K562 (cell line): ENCODE data around the gene IARS1. TPM values are rescaled to one million over a fixed set of nuclear protein-coding genes. Genes with fewer than 3 reads are reported as not detected.

Experiments
- MYNN ChIP-seq, 2 experiments: sonication (generic); formaldehyde crosslinking in 1 of 2; IDR thresholded peaks; 2 replicates each; pipeline versions ENCODE4 v1.5.0 to v1.6.1; 2016 to 2020; ENCODE audit warnings: antibody characterized with exemption in 1 of 2, missing genetic modification reagents in 1 of 2
- NFIC ChIP-seq: fragments of 450-650 bp; IDR thresholded peaks from 2 replicates; pipeline ENCODE4 v1.6.1; 2017; ENCODE audit warnings: mild to moderate bottlenecking, inconsistent platforms
- NFRKB ChIP-seq: fragments of 450-650 bp; IDR thresholded peaks from 2 replicates; pipeline ENCODE4 v1.6.1; 2016; ENCODE audit warnings: low read depth
- NONO ChIP-seq, 2 experiments: fragments of 200-400 bp in 1 of 2; fragments of 450-650 bp in 1 of 2; formaldehyde crosslinking in 1 of 2; IDR thresholded peaks; 2 replicates each; pipeline ENCODE4 v1.6.1; 2017; ENCODE audit warnings: low read depth in 2 of 2, mild to moderate bottlenecking in 2 of 2, moderate library complexity in 2 of 2, low read length in 1 of 2
- SP2 ChIP-seq: IDR thresholded peaks from 2 replicates; pipeline ENCODE4 v1.6.1; 2011; ENCODE audit warnings: mild to moderate bottlenecking, low read depth, low read length, moderate library complexity; ENCODE audit not compliant: poor library complexity, severe bottlenecking; ENCODE audit errors: extremely low read depth
- ZFPM2 ChIP-seq: fragments of 250-450 bp; sonication (Bioruptor Pico); IDR thresholded peaks from 2 replicates; pipeline ENCODE4 v1.5.1; 2022; ENCODE audit warnings: mild to moderate bottlenecking
- ZSCAN29 ChIP-seq: fragments of 450-650 bp; IDR thresholded peaks from 2 replicates; pipeline ENCODE4 v1.6.1; 2017
- polyA plus RNA-seq, 8 experiments: library from polyadenylated mRNA; depleted of rRNA in 4 of 8; stranded (reverse) in 5 of 8; unstranded in 3 of 8; fragments of >200 nt; fragmentation: Nextera tagmentation in 2 of 8; fragmentation: Illumina TruSeq in 1 of 8; extraction: Ambion mirVana in 2 of 8; extraction: Trizol in 1 of 8; gene quantifications; 2 replicates each; pipeline versions ENCODE4 v1.2.1 to v1.2.3, GENCODE V29; 2011 to 2014; ENCODE audit warnings: inconsistent platforms in 1 of 8, missing spikeins in 1 of 8
- total RNA-seq, 7 experiments: library from RNA; depleted of rRNA in 6 of 7; stranded (reverse); fragments of >200 nt in 6 of 7; fragmentation: Illumina TruSeq in 2 of 7; extraction: Trizol in 2 of 7; gene quantifications; 2 replicates each; pipeline versions ENCODE4 v1.2.1 to v1.2.3, GENCODE V29; 2011 to 2021; ENCODE audit warnings: low replicate concordance in 1 of 7
- TF ChIP-seq, protein P1 (sequence below): fragments of 450-650 bp; IDR thresholded peaks from 2 replicates; pipeline ENCODE4 v1.6.1; 2017; ENCODE audit warnings: mild to moderate bottlenecking, moderate library complexity
- TF ChIP-seq, protein P2 (sequence below), 2 experiments: fragments of 450-650 bp; formaldehyde crosslinking in 1 of 2; IDR thresholded peaks; 2 replicates each; pipeline versions ENCODE4 v1.4.0 to v1.6.1; 2014 to 2020; ENCODE audit warnings: mild to moderate bottlenecking in 2 of 2, borderline replicate concordance in 1 of 2, low read depth in 1 of 2
- TF ChIP-seq, protein P3 (sequence below), 3 experiments: fragments of 200-800 bp in 1 of 3; sonication (Bioruptor generic) in 1 of 3; sonication (generic) in 1 of 3; formaldehyde crosslinking in 1 of 3; IDR thresholded peaks; 2 replicates each; pipeline versions ENCODE4 v1.6.1 to v1.8.0; 2016 to 2022; ENCODE audit warnings: mild to moderate bottlenecking in 2 of 3, missing compliant biosample characterization in 2 of 3, missing genetic modification characterization in 2 of 3, missing genetic modification reagents in 1 of 3
- TF ChIP-seq, protein P4 (sequence below): conservative IDR thresholded peaks from 2 replicates; pipeline ENCODE4 v1.6.1; 2011; ENCODE audit warnings: low read depth, mild to moderate bottlenecking, low read length; ENCODE audit not compliant: control insufficient read depth
- TF ChIP-seq, protein P5 (sequence below): fragments of 250-450 bp; sonication (Bioruptor Pico); IDR thresholded peaks from 2 replicates; pipeline ENCODE4 v1.8.0; 2022; ENCODE audit warnings: inconsistent platforms

IARS1 gene
- total and polyA plus RNA-seq, 9 of the 15 experiments (the other 6 are each of a cell fraction or from before 2014, with no cell fraction given), result 119 to 371 (median 234) TPM

DNA sequence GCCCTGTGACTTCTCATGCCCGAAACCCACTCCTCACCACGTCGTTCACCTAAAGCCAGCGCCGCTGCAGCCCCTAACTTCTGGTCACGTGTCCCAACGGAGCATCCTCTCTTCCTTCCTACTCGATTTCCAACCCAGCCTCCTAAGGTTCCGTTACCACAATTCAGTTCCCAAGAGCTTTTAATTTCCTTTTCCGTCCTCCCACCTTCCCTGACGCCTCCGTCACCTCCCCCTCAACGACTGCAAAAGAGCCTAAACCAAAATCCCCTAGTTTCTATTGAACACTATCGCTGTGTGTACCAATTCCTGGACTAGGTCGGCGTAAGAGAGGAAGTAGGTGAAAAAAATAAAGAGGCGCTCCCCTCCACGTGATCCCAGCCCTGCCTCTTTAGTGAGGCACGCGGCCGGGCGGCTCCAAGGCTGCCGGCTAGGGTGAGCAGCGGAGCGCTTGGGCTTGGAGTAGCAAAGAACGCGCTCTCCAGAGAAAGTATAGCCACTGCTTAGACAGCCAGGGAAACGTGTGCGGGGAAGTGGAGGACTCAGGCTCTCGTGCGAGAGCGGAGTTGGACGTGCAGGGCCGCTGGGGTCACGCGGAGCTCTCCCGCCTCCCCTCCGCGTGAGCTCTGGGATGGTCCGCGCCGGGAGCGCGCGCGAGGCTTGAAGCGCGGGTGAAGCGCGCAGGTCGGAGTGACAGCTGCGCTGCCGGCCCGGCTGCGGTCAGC, 31.9 kb upstream of the IARS1 start, which contains the start of the genes CENPP and NOL8 (continued):
- TF ChIP-seq, protein P1, sequence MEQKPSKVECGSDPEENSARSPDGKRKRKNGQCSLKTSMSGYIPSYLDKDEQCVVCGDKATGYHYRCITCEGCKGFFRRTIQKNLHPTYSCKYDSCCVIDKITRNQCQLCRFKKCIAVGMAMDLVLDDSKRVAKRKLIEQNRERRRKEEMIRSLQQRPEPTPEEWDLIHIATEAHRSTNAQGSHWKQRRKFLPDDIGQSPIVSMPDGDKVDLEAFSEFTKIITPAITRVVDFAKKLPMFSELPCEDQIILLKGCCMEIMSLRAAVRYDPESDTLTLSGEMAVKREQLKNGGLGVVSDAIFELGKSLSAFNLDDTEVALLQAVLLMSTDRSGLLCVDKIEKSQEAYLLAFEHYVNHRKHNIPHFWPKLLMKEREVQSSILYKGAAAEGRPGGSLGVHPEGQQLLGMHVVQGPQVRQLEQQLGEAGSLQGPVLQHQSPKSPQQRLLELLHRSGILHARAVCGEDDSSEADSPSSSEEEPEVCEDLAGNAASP, result no peak
- peak; percentile 88 for TF ChIP-seq NFRKB
- TF ChIP-seq SP2, result no peak
- peak; percentile 50; the same call in 1 of the 2 replicates for TF ChIP-seq NFIC
- TF ChIP-seq, protein P2, sequence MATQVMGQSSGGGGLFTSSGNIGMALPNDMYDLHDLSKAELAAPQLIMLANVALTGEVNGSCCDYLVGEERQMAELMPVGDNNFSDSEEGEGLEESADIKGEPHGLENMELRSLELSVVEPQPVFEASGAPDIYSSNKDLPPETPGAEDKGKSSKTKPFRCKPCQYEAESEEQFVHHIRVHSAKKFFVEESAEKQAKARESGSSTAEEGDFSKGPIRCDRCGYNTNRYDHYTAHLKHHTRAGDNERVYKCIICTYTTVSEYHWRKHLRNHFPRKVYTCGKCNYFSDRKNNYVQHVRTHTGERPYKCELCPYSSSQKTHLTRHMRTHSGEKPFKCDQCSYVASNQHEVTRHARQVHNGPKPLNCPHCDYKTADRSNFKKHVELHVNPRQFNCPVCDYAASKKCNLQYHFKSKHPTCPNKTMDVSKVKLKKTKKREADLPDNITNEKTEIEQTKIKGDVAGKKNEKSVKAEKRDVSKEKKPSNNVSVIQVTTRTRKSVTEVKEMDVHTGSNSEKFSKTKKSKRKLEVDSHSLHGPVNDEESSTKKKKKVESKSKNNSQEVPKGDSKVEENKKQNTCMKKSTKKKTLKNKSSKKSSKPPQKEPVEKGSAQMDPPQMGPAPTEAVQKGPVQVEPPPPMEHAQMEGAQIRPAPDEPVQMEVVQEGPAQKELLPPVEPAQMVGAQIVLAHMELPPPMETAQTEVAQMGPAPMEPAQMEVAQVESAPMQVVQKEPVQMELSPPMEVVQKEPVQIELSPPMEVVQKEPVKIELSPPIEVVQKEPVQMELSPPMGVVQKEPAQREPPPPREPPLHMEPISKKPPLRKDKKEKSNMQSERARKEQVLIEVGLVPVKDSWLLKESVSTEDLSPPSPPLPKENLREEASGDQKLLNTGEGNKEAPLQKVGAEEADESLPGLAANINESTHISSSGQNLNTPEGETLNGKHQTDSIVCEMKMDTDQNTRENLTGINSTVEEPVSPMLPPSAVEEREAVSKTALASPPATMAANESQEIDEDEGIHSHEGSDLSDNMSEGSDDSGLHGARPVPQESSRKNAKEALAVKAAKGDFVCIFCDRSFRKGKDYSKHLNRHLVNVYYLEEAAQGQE (IDR thresholded peaks at IDR 0.05; ENCODE audit: borderline replicate concordance), result peak; percentile 77
- TF ChIP-seq, protein P2 (CRISPR knock-in tag; IDR thresholded peaks at IDR 0.05; ENCODE audit: low read depth), result no peak; the same call in none of the 2 replicates
- peak; percentile 30 to 100; a peak in 2 of 4 replicates for TF ChIP-seq NONO (IDR thresholded peaks at IDR 0.05; ENCODE audit: low read depth in 2 of 2, low read length in 1 of 2)
- no peak for TF ChIP-seq ZFPM2
- TF ChIP-seq, protein P3, sequence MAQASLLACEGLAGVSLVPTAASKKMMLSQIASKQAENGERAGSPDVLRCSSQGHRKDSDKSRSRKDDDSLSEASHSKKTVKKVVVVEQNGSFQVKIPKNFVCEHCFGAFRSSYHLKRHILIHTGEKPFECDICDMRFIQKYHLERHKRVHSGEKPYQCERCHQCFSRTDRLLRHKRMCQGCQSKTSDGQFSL (CRISPR knock-in tag; IDR thresholded peaks at IDR 0.05), result no peak
- TF ChIP-seq, protein P3 (tag; IDR thresholded peaks at IDR 0.05), result no peak
- TF ChIP-seq, protein P4, sequence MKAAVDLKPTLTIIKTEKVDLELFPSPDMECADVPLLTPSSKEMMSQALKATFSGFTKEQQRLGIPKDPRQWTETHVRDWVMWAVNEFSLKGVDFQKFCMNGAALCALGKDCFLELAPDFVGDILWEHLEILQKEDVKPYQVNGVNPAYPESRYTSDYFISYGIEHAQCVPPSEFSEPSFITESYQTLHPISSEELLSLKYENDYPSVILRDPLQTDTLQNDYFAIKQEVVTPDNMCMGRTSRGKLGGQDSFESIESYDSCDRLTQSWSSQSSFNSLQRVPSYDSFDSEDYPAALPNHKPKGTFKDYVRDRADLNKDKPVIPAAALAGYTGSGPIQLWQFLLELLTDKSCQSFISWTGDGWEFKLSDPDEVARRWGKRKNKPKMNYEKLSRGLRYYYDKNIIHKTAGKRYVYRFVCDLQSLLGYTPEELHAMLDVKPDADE, result peak; percentile 75
- TF ChIP-seq, protein P5, sequence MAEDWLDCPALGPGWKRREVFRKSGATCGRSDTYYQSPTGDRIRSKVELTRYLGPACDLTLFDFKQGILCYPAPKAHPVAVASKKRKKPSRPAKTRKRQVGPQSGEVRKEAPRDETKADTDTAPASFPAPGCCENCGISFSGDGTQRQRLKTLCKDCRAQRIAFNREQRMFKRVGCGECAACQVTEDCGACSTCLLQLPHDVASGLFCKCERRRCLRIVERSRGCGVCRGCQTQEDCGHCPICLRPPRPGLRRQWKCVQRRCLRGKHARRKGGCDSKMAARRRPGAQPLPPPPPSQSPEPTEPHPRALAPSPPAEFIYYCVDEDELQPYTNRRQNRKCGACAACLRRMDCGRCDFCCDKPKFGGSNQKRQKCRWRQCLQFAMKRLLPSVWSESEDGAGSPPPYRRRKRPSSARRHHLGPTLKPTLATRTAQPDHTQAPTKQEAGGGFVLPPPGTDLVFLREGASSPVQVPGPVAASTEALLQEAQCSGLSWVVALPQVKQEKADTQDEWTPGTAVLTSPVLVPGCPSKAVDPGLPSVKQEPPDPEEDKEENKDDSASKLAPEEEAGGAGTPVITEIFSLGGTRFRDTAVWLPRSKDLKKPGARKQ (CRISPR knock-in tag), result no peak
- TF ChIP-seq ZSCAN29, result no peak
- no peak for TF ChIP-seq MYNN (IDR thresholded peaks at IDR 0.05)
- no peak for TF ChIP-seq MYNN (CRISPR knock-in tag; IDR thresholded peaks at IDR 0.05)
